Nephron progenitor cell (in vitro differentiated cells): Measurements from ENCODE around the gene JAZF1.

ENCODE experiments used
- DNase-seq: peaks from one replicate; pipeline ENCODE4 v3.0.0; 2021
- H3K27ac Mint-ChIP-seq: 2 replicates; pipeline ENCODE4 v1.8.0; 2021; ENCODE audit warnings: mild to moderate bottlenecking, moderate library complexity, mixed read lengths
- H3K27me3 Mint-ChIP-seq: 2 replicates; pipeline ENCODE4 v1.8.0; 2021; ENCODE audit warnings: mild to moderate bottlenecking, low read depth, mixed read lengths; ENCODE audit not compliant: poor library complexity
- H3K36me3 Mint-ChIP-seq: 2 replicates; pipeline ENCODE4 v1.8.0; 2021; ENCODE audit warnings: low read depth, mixed read lengths
- H3K4me1 Mint-ChIP-seq: 2 replicates; pipeline ENCODE4 v1.8.0; 2021; ENCODE audit warnings: mixed read lengths
- H3K4me3 Mint-ChIP-seq: 2 replicates; pipeline ENCODE4 v1.8.0; 2021; ENCODE audit warnings: mild to moderate bottlenecking, moderate library complexity, mixed read lengths
- H3K9me3 Mint-ChIP-seq: 2 replicates; pipeline ENCODE4 v1.8.0; 2021; ENCODE audit warnings: mild to moderate bottlenecking, moderate library complexity, mixed read lengths
- CTCF ChIP-seq: fragments of 200-600 bp; sonication (generic); IDR thresholded peaks from 2 replicates; pipeline ENCODE4 v1.5.0; 2021; ENCODE audit warnings: antibody characterized with exemption

Gene JAZF1

GRCh38 chr7:28123752-28124151 lies 56.8 kb downstream of the JAZF1 start:
- no peaks in the 10 kb centered on the region for H3K36me3 Mint-ChIP-seq
- no peaks in the 10 kb centered on the region for H3K9me3 Mint-ChIP-seq
- no peak for DNase-seq
- H3K27ac Mint-ChIP-seq = peak overlapping the region; percentile 29
- H3K4me1 Mint-ChIP-seq = no peaks in the 10 kb centered on the region
- TF ChIP-seq CTCF = no peak
- H3K27me3 Mint-ChIP-seq = no peaks in the 10 kb centered on the region
- no peak overlapping the region for H3K4me3 Mint-ChIP-seq

GRCh38 chr7:28121496-28121895 lies 59.1 kb downstream of the JAZF1 start:
- no peak for DNase-seq
- Mint-ChIP-seq H3K27ac (no peak overlapping the region), H3K4me1 (no peaks in the 10 kb centered on the region), H3K9me3 (no peaks in the 10 kb centered on the region), H3K36me3 (no peaks in the 10 kb centered on the region), H3K4me3 (no peak overlapping the region), H3K27me3 (no peaks in the 10 kb centered on the region)
- TF ChIP-seq CTCF = no peak

GRCh38 chr7:28116041-28116440 lies 64.6 kb downstream of the JAZF1 start:
- no peak overlapping the region for H3K27ac Mint-ChIP-seq
- TF ChIP-seq CTCF = no peak
- no peaks in the 10 kb centered on the region for H3K9me3 Mint-ChIP-seq
- no peak overlapping the region for H3K4me3 Mint-ChIP-seq
- no peaks in the 10 kb centered on the region for H3K36me3 Mint-ChIP-seq
- peaks cover 7% of the 10 kb centered on the region for H3K27me3 Mint-ChIP-seq
- DNase-seq = no peak
- no peaks in the 10 kb centered on the region for H3K4me1 Mint-ChIP-seq

- Mint-ChIP-seq H3K4me3 (no peak overlapping the region), H3K27me3 (peaks cover 7% of the 10 kb centered on the region), H3K9me3 (no peaks in the 10 kb centered on the region), H3K27ac (no peak overlapping the region), H3K4me1 (no peaks in the 10 kb centered on the region), H3K36me3 (no peaks in the 10 kb centered on the region)
- TF ChIP-seq CTCF = no peak
- DNase-seq = no peak
Measured at GRCh38 chr7:28115261-28115660, 65.3 kb downstream of the JAZF1 start.

- Mint-ChIP-seq H3K4me1 (no peaks in the 10 kb centered on the region), H3K9me3 (no peaks in the 10 kb centered on the region), H3K27me3 (peaks cover 7% of the 10 kb centered on the region), H3K36me3 (no peaks in the 10 kb centered on the region), H3K27ac (no peak overlapping the region), H3K4me3 (no peak overlapping the region)
- DNase-seq = no peak
- TF ChIP-seq CTCF = no peak
Measured at GRCh38 chr7:28114056-28114455, 66.5 kb downstream of the JAZF1 start.

GRCh38 chr7:28112883-28113540 lies 67.6 kb downstream of the JAZF1 start:
- H3K4me1 Mint-ChIP-seq = no peaks in the 10 kb centered on the region
- no peak for TF ChIP-seq CTCF
- peaks cover 11% of the 10 kb centered on the region for H3K27me3 Mint-ChIP-seq
- no peak overlapping the region for H3K4me3 Mint-ChIP-seq
- no peaks in the 10 kb centered on the region for H3K9me3 Mint-ChIP-seq
- H3K36me3 Mint-ChIP-seq = no peaks in the 10 kb centered on the region
- peak overlapping the region; percentile 20 for H3K27ac Mint-ChIP-seq
- no peak for DNase-seq
